Lower lobe of right lung (tissue), 2 donors: ENCODE results near the gene HOXC11. TPM values are rescaled to one million over a fixed set of nuclear protein-coding genes. Genes with fewer than 3 reads are reported as not detected.
A peak's percentile ranks its signal among the peaks of the same experiment; 100 is the strongest.

Experiments
- ATAC-seq, 2 donors: fragments of 200-7000 bp; cut with Tn5 transposase; one replicate each; pipeline ENCODE4 v1.9.1; 2020 to 2022; ENCODE audit warnings: mild to moderate bottlenecking in 2 of 2, moderate library complexity in 2 of 2
- DNase-seq: peaks from one replicate; pipeline ENCODE4 v3.0.0-alpha.2; 2020
- H3K27ac ChIP-seq: fragments of 200-600 bp; one replicate; pipeline ENCODE4 v1.8.0; 2022
- H3K27me3 ChIP-seq: fragments of 200-600 bp; one replicate; pipeline ENCODE4 v1.8.0; 2022; ENCODE audit warnings: low read depth
- H3K36me3 ChIP-seq: fragments of 200-600 bp; one replicate; pipeline ENCODE4 v1.8.0; 2022; ENCODE audit warnings: mild to moderate bottlenecking
- H3K4me1 ChIP-seq: fragments of 200-600 bp; one replicate; pipeline ENCODE4 v1.8.0; 2022
- H3K4me3 ChIP-seq: fragments of 200-600 bp; one replicate; pipeline ENCODE4 v1.8.0; 2022; ENCODE audit warnings: mild to moderate bottlenecking
- H3K9me3 ChIP-seq: fragments of 200-600 bp; one replicate; pipeline ENCODE4 v1.8.0; 2022
- intact Hi-C: fragments of 100-400 bp; cut with DNase I; formaldehyde crosslinking; loops from one replicate; pipeline ENCODE4 v1.11.0; 2022
- total RNA-seq: library from RNA; stranded (reverse); fragmentation: NEBNext Ultra II Directional; extraction: Animal tissue kit (Norgen Biotek cat#: 25700); gene quantifications from one replicate; pipeline ENCODE4 v1.2.1, GENCODE V29; 2021
- TF ChIP-seq, protein P1 (sequence below): fragments of 200-600 bp; IDR thresholded peaks from one replicate; pipeline ENCODE4 v1.8.0; 2022; ENCODE audit warnings: antibody characterized with exemption, mild to moderate bottlenecking
- donor health status: DM: no; HTN: yes; CAD: no; lungs with severe emphysema.

The HOXC11 gene
- total RNA-seq, 1 donor from 2014 or later = not detected

- TF ChIP-seq, protein P1, sequence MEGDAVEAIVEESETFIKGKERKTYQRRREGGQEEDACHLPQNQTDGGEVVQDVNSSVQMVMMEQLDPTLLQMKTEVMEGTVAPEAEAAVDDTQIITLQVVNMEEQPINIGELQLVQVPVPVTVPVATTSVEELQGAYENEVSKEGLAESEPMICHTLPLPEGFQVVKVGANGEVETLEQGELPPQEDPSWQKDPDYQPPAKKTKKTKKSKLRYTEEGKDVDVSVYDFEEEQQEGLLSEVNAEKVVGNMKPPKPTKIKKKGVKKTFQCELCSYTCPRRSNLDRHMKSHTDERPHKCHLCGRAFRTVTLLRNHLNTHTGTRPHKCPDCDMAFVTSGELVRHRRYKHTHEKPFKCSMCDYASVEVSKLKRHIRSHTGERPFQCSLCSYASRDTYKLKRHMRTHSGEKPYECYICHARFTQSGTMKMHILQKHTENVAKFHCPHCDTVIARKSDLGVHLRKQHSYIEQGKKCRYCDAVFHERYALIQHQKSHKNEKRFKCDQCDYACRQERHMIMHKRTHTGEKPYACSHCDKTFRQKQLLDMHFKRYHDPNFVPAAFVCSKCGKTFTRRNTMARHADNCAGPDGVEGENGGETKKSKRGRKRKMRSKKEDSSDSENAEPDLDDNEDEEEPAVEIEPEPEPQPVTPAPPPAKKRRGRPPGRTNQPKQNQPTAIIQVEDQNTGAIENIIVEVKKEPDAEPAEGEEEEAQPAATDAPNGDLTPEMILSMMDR = no peak
- ATAC-seq (no peak), DNase-seq (no peak)
- H3K4me1 ChIP-seq = peaks cover 30% of the 10 kb centered on the region
- H3K4me3 ChIP-seq = no peak overlapping the region
- H3K27me3 ChIP-seq = peaks cover 100% of the 10 kb centered on the region
- no peaks in the 10 kb centered on the region for H3K9me3 ChIP-seq
- intact Hi-C loops = no loop called here
- no peak overlapping the region for H3K27ac ChIP-seq
- H3K36me3 ChIP-seq = no peaks in the 10 kb centered on the region
These were observed 18.1 kb downstream of the HOXC11 start for GRCh38 chr12:53991077-53991460.

GRCh38 chr12:53992377-53992889 is 19.5 kb downstream of the HOXC11 start:
- Histone ChIP-seq H3K4me1 (peaks cover 38% of the 10 kb centered on the region), H3K9me3 (no peaks in the 10 kb centered on the region), H3K4me3 (no peak overlapping the region), H3K27me3 (peaks cover 100% of the 10 kb centered on the region), H3K27ac (no peak overlapping the region), H3K36me3 (no peaks in the 10 kb centered on the region)
- DNase-seq (no peak), ATAC-seq (no peak)
- TF ChIP-seq, protein P1 = no peak
- intact Hi-C loops = no loop called here

- H3K4me3 ChIP-seq = no peak overlapping the region
- no peak for ATAC-seq
- intact Hi-C loops = no loop called here
- H3K9me3 ChIP-seq = no peaks in the 10 kb centered on the region
- peaks cover 100% of the 10 kb centered on the region for H3K27me3 ChIP-seq
- no peak overlapping the region for H3K27ac ChIP-seq
- no peaks in the 10 kb centered on the region for H3K36me3 ChIP-seq
- TF ChIP-seq, protein P1 = no peak
- no peak for DNase-seq
- peaks cover 39% of the 10 kb centered on the region for H3K4me1 ChIP-seq
These were observed 20.5 kb downstream of the HOXC11 start for GRCh38 chr12:53993162-53994008.

DNA sequence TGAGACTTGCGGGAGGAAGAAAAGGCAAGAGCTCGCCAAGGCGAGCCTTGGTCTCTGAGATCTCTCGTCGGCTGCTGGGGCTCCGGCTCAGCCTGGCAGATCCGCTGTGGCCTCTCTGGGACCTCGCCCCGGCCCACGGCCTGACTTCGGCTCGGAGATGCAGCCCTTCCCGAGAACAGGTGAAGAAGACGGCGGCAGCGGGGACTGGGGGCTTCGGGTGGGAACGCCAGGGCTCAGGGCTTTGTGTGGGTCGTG is 21.0 kb downstream of the HOXC11 start:
- Histone ChIP-seq H3K36me3 (no peaks in the 10 kb centered on the region), H3K27me3 (peaks cover 100% of the 10 kb centered on the region), H3K4me1 (peaks cover 38% of the 10 kb centered on the region), H3K9me3 (no peaks in the 10 kb centered on the region), H3K27ac (no peak overlapping the region), H3K4me3 (no peak overlapping the region)
- intact Hi-C loops = no loop called here
- DNase-seq (no peak), ATAC-seq (no peak)
- TF ChIP-seq, protein P1 = no peak

GRCh38 chr12:53994264-53995001 is 21.5 kb downstream of the HOXC11 start:
- DNase-seq (no peak), ATAC-seq (peak in 1 of 2 donors; percentile 24)
- TF ChIP-seq, protein P1 = no peak
- peaks cover 33% of the 10 kb centered on the region for H3K4me1 ChIP-seq
- peak overlapping the region; percentile 3 for H3K4me3 ChIP-seq
- H3K27me3 ChIP-seq = peaks cover 100% of the 10 kb centered on the region
- H3K36me3 ChIP-seq = no peaks in the 10 kb centered on the region
- intact Hi-C loops = no loop called here
- no peaks in the 10 kb centered on the region for H3K9me3 ChIP-seq
- no peak overlapping the region for H3K27ac ChIP-seq
